ENCODE measurements around the gene CST2. TPM values are rescaled to one million over a fixed set of nuclear protein-coding genes. Genes with fewer than 3 reads are reported as not detected.
"Not testable (repeated sequence)": the region's sequence is repeated elsewhere in the genome, so short reads cannot be mapped to it uniquely, and the experiment has no call there.

Gene CST2
- total RNA-seq, 1 donor from 2014 or later, result not detected

- H3K36me3 Mint-ChIP-seq, result no peaks in the 10 kb centered on the region
- Histone ChIP-seq H3K4me2 (no peak overlapping the region), H3K79me2 (ENCODE audit: low read depth) (no peaks in the 10 kb centered on the region), H3K4me1 (no peaks in the 10 kb centered on the region), H3K27me3 (no peaks in the 10 kb centered on the region), H3K4me3 (no peak overlapping the region), H3F3A (ENCODE audit: low read depth) (no peaks in the 10 kb centered on the region), H3K9ac (no peak overlapping the region), H4K20me1 (ENCODE audit: low read depth) (no peaks in the 10 kb centered on the region), H2AFZ (replicated peaks) (no peak overlapping the region), H3K9me3 (ENCODE audit: low read depth) (no peaks in the 10 kb centered on the region), H3K36me3 (no peaks in the 10 kb centered on the region), H3K27ac (no peak overlapping the region)
- peaks cover 5% of the 10 kb centered on the region for H3K27me3 Mint-ChIP-seq (ENCODE audit: insufficient read depth, low read depth)
- DNase-seq (ENCODE audit: low spot score), result peak; percentile 46
- H3K9me3 Mint-ChIP-seq, result peaks cover under 1% of the 10 kb centered on the region
- TF ChIP-seq EZH2phosphoT487 (IDR thresholded peaks at IDR 0.05) (no peak), CTCF (IDR thresholded peaks at IDR 0.05) (peak; percentile 64), EZH2 (IDR thresholded peaks at IDR 0.05) (no peak)
- H3K4me3 Mint-ChIP-seq, result no peak overlapping the region
- H3K4me1 Mint-ChIP-seq, result no peaks in the 10 kb centered on the region
- no peak overlapping the region for H3K27ac Mint-ChIP-seq
Measured at GRCh38 chr20:23782366-23782983, 44.1 kb downstream of the CST2 start.

- H3K36me3 Mint-ChIP-seq; H4K20me1 ChIP-seq (ENCODE audit: low read depth); H3F3A ChIP-seq (ENCODE audit: low read depth); H3K27me3 Mint-ChIP-seq (ENCODE audit: insufficient read depth, low read depth); H3K9ac ChIP-seq; H3K4me3 Mint-ChIP-seq; H3K27me3 ChIP-seq; H3K27ac ChIP-seq; H3K4me1 ChIP-seq; H3K79me2 ChIP-seq (ENCODE audit: low read depth); H3K9me3 ChIP-seq (ENCODE audit: low read depth); DNase-seq (ENCODE audit: low spot score); H2AFZ ChIP-seq (replicated peaks); H3K4me2 ChIP-seq; H3K27ac Mint-ChIP-seq; H3K36me3 ChIP-seq; H3K4me3 ChIP-seq; H3K9me3 Mint-ChIP-seq: not testable (repeated sequence)
- H3K4me1 Mint-ChIP-seq, result peaks cover 12% of the 10 kb centered on the region
Measured at GRCh38 chr20:23778676-23779075, 47.9 kb downstream of the CST2 start.

GRCh38 chr20:23777380-23777779 is 49.1 kb downstream of the CST2 start:
- DNase-seq (ENCODE audit: low spot score); H3K36me3 Mint-ChIP-seq; H3K9me3 Mint-ChIP-seq; H4K20me1 ChIP-seq (ENCODE audit: low read depth); H3K79me2 ChIP-seq (ENCODE audit: low read depth); H3K27me3 ChIP-seq; H3K9me3 ChIP-seq (ENCODE audit: low read depth); H3F3A ChIP-seq (ENCODE audit: low read depth); H2AFZ ChIP-seq (replicated peaks); H3K36me3 ChIP-seq; H3K27ac Mint-ChIP-seq; H3K27ac ChIP-seq; H3K9ac ChIP-seq; H3K4me2 ChIP-seq; H3K4me3 ChIP-seq; H3K27me3 Mint-ChIP-seq (ENCODE audit: insufficient read depth, low read depth); H3K4me3 Mint-ChIP-seq; H3K4me1 ChIP-seq: not testable (repeated sequence)
- peaks cover 12% of the 10 kb centered on the region for H3K4me1 Mint-ChIP-seq

GRCh38 chr20:23776067-23776771 is 50.3 kb downstream of the CST2 start:
- TF ChIP-seq CTCF (IDR thresholded peaks at IDR 0.05) (peak; percentile 40), EZH2phosphoT487 (IDR thresholded peaks at IDR 0.05) (no peak), EZH2 (IDR thresholded peaks at IDR 0.05) (no peak)
- H3K9me3 Mint-ChIP-seq, result no peaks in the 10 kb centered on the region
- Histone ChIP-seq H3K27me3 (no peaks in the 10 kb centered on the region), H4K20me1 (ENCODE audit: low read depth) (no peaks in the 10 kb centered on the region), H3K4me3 (peak overlapping the region; percentile 18), H3K36me3 (no peaks in the 10 kb centered on the region), H3K79me2 (ENCODE audit: low read depth) (no peaks in the 10 kb centered on the region), H3K9me3 (ENCODE audit: low read depth) (no peaks in the 10 kb centered on the region), H3K27ac (no peak overlapping the region), H2AFZ (replicated peaks) (no peak overlapping the region), H3F3A (ENCODE audit: low read depth) (no peaks in the 10 kb centered on the region), H3K9ac (no peak overlapping the region), H3K4me2 (peak overlapping the region; percentile 36), H3K4me1 (peaks cover 5% of the 10 kb centered on the region)
- peak; percentile 52 for DNase-seq (ENCODE audit: low spot score)
- H3K27ac Mint-ChIP-seq, result peak overlapping the region; percentile 54
- H3K4me3 Mint-ChIP-seq, result no peak overlapping the region
- no peaks in the 10 kb centered on the region for H3K36me3 Mint-ChIP-seq
- H3K27me3 Mint-ChIP-seq (ENCODE audit: insufficient read depth, low read depth), result peaks cover 4% of the 10 kb centered on the region
- peaks cover 12% of the 10 kb centered on the region for H3K4me1 Mint-ChIP-seq

Data from neural progenitor cell (in vitro differentiated cells).